WTC11 (cell line): ENCODE results near the gene GNAZ. TPM values are rescaled to one million over a fixed set of nuclear protein-coding genes. Genes with fewer than 3 reads are reported as not detected.

Source experiments
- ATAC-seq: fragments of 200-7000 bp; cut with Tn5 transposase; 2 replicates; pipeline ENCODE4 v1.10.0; 2021; ENCODE audit warnings: mild to moderate bottlenecking, moderate library complexity
- CTCF ChIA-PET: fragments of 300-600 bp; sonication (Branson Sonifier 250); formaldehyde crosslinking; loops from one replicate; lab custom pipeline; 2021; ENCODE audit warnings: antibody characterized with exemption; lab: Charles Lee
- POLR2A ChIA-PET: fragments of 350-600 bp; sonication (Branson Sonifier 250); formaldehyde crosslinking; loops from one replicate; lab custom pipeline; 2021; ENCODE audit warnings: antibody characterized with exemption; lab: Charles Lee
- DNase-seq: peaks from one replicate; pipeline ENCODE4 v3.0.0; 2021; ENCODE audit warnings: low spot score
- H3K27ac Mint-ChIP-seq: 2 replicates; pipeline ENCODE4 v1.8.0; 2021; ENCODE audit warnings: mixed read lengths
- H3K27me3 Mint-ChIP-seq: 2 replicates; pipeline ENCODE4 v1.8.0; 2021; ENCODE audit warnings: low read depth, mild to moderate bottlenecking, moderate library complexity, mixed read lengths
- H3K36me3 Mint-ChIP-seq: 2 replicates; pipeline ENCODE4 v1.8.0; 2021; ENCODE audit warnings: mixed read lengths
- H3K4me1 Mint-ChIP-seq: 2 replicates; pipeline ENCODE4 v1.8.0; 2022; ENCODE audit warnings: mixed read lengths
- H3K4me3 Mint-ChIP-seq: 2 replicates; pipeline ENCODE4 v1.8.0; 2021; ENCODE audit warnings: mild to moderate bottlenecking, moderate library complexity, mixed read lengths
- H3K9me3 Mint-ChIP-seq: 2 replicates; pipeline ENCODE4 v1.8.0; 2021; ENCODE audit warnings: mixed read lengths
- CREM ChIP-seq: sonication (generic); formaldehyde crosslinking; IDR thresholded peaks from 2 replicates; pipeline ENCODE4 v1.8.1; 2022; ENCODE audit warnings: mild to moderate bottlenecking, missing genetic modification reagents, moderate library complexity
- FOXJ3 ChIP-seq: sonication (generic); formaldehyde crosslinking; IDR thresholded peaks from 2 replicates; pipeline ENCODE4 v1.9.0; 2021; ENCODE audit warnings: missing genetic modification reagents, mild to moderate bottlenecking, borderline replicate concordance
- FOXP1 ChIP-seq: sonication (generic); formaldehyde crosslinking; IDR thresholded peaks from 2 replicates; pipeline ENCODE4 v1.8.0; 2022; ENCODE audit warnings: missing genetic modification reagents, mild to moderate bottlenecking, moderate library complexity, borderline replicate concordance
- GRHL2 ChIP-seq: fragments of 250-450 bp; sonication (Bioruptor Pico); IDR thresholded peaks from 2 replicates; pipeline ENCODE4 v1.8.0; 2022; ENCODE audit warnings: mild to moderate bottlenecking, moderate library complexity; ENCODE audit not compliant: insufficient replicate concordance, severe bottlenecking
- JUN ChIP-seq: sonication (generic); formaldehyde crosslinking; IDR thresholded peaks from 2 replicates; pipeline ENCODE4 v1.8.0; 2023; ENCODE audit warnings: mild to moderate bottlenecking, missing genetic modification reagents
- OVOL2 ChIP-seq: fragments of 250-450 bp; sonication (Bioruptor Pico); IDR thresholded peaks from 2 replicates; pipeline ENCODE4 v1.9.0; 2021; ENCODE audit warnings: mild to moderate bottlenecking, borderline replicate concordance
- ZNF138 ChIP-seq: sonication (generic); formaldehyde crosslinking; conservative IDR thresholded peaks from 2 replicates; pipeline ENCODE4 v1.8.1; 2022; ENCODE audit warnings: mild to moderate bottlenecking, moderate library complexity, missing genetic modification reagents
- ZNF219 ChIP-seq: sonication (generic); formaldehyde crosslinking; IDR thresholded peaks from 2 replicates; pipeline ENCODE4 v1.8.0; 2023; ENCODE audit warnings: missing genetic modification reagents, mild to moderate bottlenecking, borderline replicate concordance
- total RNA-seq: library from RNA; stranded (reverse); gene quantifications from 3 replicates; pipeline ENCODE4 v1.2.3, GENCODE V29; 2021
- TF ChIP-seq, protein P1 (sequence below): sonication (generic); formaldehyde crosslinking; IDR thresholded peaks from 2 replicates; pipeline ENCODE4 v1.8.1; 2023; ENCODE audit warnings: mild to moderate bottlenecking, missing genetic modification reagents
- TF ChIP-seq, protein P2 (sequence below): sonication (generic); formaldehyde crosslinking; IDR thresholded peaks from 2 replicates; pipeline ENCODE4 v1.8.1; 2022; ENCODE audit warnings: missing genetic modification reagents, borderline replicate concordance
- TF ChIP-seq, protein P3 (sequence below): sonication (generic); formaldehyde crosslinking; IDR thresholded peaks from 2 replicates; pipeline ENCODE4 v1.8.0; 2022; ENCODE audit warnings: mild to moderate bottlenecking, missing genetic modification reagents
- TF ChIP-seq, protein P4 (sequence below): sonication (generic); formaldehyde crosslinking; IDR thresholded peaks from 2 replicates; pipeline ENCODE4 v1.8.1; 2023; ENCODE audit warnings: mild to moderate bottlenecking, missing genetic modification reagents, moderate library complexity
- TF ChIP-seq, protein P5 (sequence below): sonication (generic); formaldehyde crosslinking; IDR thresholded peaks from 2 replicates; pipeline ENCODE4 v1.8.1; 2023; ENCODE audit warnings: mild to moderate bottlenecking, missing genetic modification reagents, borderline replicate concordance

Gene GNAZ
- total RNA-seq, 1 experiment from 2014 or later, result 9.9 TPM

DNA sequence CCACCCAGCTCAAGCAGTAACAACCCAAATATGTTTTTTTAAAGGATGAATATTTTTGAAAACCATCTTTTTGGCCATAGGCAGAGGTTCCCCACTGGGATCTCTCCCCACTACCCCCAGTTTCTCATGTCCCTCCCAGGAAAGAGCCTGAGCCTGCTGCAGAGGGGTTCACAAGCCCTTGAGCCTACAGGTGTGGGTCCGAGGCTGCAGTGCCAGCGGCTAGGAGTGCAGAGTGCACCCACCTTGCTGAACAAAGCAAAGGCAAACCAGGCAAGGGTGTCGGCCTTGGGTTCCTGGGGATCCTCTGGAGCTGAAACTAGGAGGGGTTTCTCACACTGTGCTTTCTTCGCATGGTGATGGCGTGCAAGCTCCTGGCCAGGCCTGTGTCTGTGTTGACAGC, 35.0 kb downstream of the GNAZ start (continued):
- TF ChIP-seq, protein P1, sequence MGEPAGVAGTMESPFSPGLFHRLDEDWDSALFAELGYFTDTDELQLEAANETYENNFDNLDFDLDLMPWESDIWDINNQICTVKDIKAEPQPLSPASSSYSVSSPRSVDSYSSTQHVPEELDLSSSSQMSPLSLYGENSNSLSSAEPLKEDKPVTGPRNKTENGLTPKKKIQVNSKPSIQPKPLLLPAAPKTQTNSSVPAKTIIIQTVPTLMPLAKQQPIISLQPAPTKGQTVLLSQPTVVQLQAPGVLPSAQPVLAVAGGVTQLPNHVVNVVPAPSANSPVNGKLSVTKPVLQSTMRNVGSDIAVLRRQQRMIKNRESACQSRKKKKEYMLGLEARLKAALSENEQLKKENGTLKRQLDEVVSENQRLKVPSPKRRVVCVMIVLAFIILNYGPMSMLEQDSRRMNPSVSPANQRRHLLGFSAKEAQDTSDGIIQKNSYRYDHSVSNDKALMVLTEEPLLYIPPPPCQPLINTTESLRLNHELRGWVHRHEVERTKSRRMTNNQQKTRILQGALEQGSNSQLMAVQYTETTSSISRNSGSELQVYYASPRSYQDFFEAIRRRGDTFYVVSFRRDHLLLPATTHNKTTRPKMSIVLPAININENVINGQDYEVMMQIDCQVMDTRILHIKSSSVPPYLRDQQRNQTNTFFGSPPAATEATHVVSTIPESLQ (CRISPR knock-in tag), result no peak
- TF ChIP-seq, all 79 proteins: peak for 0

DNA sequence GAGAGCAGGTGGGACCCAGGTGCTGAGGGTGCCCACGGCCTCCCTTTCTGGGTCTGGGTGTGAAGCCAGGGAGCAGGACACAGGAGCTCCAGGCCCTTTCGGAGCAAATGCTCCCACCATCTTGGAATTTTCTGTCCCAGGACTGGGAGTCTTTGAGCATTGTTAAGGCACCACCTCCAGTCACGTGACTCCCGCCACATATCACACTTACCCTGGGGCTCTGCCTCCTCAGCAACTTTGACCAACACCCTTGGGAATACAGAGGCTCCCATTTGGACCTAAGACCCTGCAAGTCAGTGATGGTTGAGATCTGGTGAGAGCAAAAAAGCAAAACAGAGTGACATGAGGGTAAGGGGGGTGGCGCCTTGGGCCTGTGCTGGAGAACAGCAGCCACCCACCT, 35.6 kb downstream of the GNAZ start:
- Mint-ChIP-seq H3K36me3 (no peaks in the 10 kb centered on the region), H3K4me3 (no peak overlapping the region), H3K9me3 (no peaks in the 10 kb centered on the region), H3K27me3 (no peaks in the 10 kb centered on the region), H3K4me1 (no peaks in the 10 kb centered on the region), H3K27ac (peak overlapping the region; percentile 65; the same call in 1 of the 2 replicates)
- ATAC-seq, result no peak
- POLR2A ChIA-PET, result no interaction called here
- TF ChIP-seq, protein P2, sequence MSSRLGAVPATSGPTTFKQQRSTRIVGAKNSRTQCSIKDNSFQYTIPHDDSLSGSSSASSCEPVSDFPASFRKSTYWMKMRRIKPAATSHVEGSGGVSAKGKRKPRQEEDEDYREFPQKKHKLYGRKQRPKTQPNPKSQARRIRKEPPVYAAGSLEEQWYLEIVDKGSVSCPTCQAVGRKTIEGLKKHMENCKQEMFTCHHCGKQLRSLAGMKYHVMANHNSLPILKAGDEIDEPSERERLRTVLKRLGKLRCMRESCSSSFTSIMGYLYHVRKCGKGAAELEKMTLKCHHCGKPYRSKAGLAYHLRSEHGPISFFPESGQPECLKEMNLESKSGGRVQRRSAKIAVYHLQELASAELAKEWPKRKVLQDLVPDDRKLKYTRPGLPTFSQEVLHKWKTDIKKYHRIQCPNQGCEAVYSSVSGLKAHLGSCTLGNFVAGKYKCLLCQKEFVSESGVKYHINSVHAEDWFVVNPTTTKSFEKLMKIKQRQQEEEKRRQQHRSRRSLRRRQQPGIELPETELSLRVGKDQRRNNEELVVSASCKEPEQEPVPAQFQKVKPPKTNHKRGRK (CRISPR knock-in tag), result no peak
- TF ChIP-seq, protein P3, sequence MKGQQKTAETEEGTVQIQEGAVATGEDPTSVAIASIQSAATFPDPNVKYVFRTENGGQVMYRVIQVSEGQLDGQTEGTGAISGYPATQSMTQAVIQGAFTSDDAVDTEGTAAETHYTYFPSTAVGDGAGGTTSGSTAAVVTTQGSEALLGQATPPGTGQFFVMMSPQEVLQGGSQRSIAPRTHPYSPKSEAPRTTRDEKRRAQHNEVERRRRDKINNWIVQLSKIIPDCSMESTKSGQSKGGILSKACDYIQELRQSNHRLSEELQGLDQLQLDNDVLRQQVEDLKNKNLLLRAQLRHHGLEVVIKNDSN (CRISPR knock-in tag), result no peak
- no peak for TF ChIP-seq JUN
- TF ChIP-seq ZNF219 (CRISPR knock-in tag), result no peak
- TF ChIP-seq CREM (CRISPR knock-in tag), result no peak
- no peak for TF ChIP-seq FOXP1 (CRISPR knock-in tag)
- TF ChIP-seq, protein P4, sequence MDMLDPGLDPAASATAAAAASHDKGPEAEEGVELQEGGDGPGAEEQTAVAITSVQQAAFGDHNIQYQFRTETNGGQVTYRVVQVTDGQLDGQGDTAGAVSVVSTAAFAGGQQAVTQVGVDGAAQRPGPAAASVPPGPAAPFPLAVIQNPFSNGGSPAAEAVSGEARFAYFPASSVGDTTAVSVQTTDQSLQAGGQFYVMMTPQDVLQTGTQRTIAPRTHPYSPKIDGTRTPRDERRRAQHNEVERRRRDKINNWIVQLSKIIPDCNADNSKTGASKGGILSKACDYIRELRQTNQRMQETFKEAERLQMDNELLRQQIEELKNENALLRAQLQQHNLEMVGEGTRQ (CRISPR knock-in tag), result no peak
- CTCF ChIA-PET, result interaction anchor here (0.7 to 2.0 kb wide), 2 partner anchors 146 to 360 kb away, joined by 3 to 8 read pairs; no protein-coding TSS in a partner anchor
- DNase-seq, result no peak

DNA sequence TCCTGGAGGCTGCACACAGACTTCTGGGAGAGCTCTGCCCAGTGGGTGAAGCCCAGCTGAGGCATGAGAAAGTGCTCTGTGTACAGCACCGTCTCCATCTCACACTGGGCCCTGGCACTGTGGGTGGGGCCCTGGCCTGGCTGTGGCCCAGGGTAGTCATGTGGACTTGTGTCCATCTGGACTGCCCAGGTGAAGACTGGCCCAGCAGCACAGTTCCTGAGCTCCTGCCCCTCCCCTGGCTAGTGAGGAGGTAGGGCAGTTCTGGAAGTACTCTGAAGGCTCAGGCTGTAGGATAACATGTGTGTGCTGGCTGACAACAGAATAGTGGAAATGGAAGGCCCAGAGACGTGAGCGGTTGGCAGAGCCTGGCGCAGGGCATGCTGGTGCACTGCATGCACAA, 36.0 kb downstream of the GNAZ start:
- no peaks in the 10 kb centered on the region for H3K36me3 Mint-ChIP-seq
- no peaks in the 10 kb centered on the region for H3K27me3 Mint-ChIP-seq
- CTCF ChIA-PET, result interaction anchor here (0.7 to 2.0 kb wide), 2 partner anchors 147 to 360 kb away, joined by 3 to 8 read pairs; no protein-coding TSS in a partner anchor
- H3K9me3 Mint-ChIP-seq, result no peaks in the 10 kb centered on the region
- no peaks in the 10 kb centered on the region for H3K4me1 Mint-ChIP-seq
- no peak for TF ChIP-seq OVOL2 (CRISPR knock-in tag)
- TF ChIP-seq FOXJ3 (CRISPR knock-in tag), result no peak
- TF ChIP-seq GRHL2 (CRISPR knock-in tag), result no peak
- TF ChIP-seq ZNF138 (CRISPR knock-in tag), result no peak
- TF ChIP-seq, protein P5, sequence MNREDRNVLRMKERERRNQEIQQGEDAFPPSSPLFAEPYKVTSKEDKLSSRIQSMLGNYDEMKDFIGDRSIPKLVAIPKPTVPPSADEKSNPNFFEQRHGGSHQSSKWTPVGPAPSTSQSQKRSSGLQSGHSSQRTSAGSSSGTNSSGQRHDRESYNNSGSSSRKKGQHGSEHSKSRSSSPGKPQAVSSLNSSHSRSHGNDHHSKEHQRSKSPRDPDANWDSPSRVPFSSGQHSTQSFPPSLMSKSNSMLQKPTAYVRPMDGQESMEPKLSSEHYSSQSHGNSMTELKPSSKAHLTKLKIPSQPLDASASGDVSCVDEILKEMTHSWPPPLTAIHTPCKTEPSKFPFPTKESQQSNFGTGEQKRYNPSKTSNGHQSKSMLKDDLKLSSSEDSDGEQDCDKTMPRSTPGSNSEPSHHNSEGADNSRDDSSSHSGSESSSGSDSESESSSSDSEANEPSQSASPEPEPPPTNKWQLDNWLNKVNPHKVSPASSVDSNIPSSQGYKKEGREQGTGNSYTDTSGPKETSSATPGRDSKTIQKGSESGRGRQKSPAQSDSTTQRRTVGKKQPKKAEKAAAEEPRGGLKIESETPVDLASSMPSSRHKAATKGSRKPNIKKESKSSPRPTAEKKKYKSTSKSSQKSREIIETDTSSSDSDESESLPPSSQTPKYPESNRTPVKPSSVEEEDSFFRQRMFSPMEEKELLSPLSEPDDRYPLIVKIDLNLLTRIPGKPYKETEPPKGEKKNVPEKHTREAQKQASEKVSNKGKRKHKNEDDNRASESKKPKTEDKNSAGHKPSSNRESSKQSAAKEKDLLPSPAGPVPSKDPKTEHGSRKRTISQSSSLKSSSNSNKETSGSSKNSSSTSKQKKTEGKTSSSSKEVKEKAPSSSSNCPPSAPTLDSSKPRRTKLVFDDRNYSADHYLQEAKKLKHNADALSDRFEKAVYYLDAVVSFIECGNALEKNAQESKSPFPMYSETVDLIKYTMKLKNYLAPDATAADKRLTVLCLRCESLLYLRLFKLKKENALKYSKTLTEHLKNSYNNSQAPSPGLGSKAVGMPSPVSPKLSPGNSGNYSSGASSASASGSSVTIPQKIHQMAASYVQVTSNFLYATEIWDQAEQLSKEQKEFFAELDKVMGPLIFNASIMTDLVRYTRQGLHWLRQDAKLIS (CRISPR knock-in tag), result no peak
- POLR2A ChIA-PET, result no interaction called here
- DNase-seq (no peak), ATAC-seq (no peak)
- no peak overlapping the region for H3K4me3 Mint-ChIP-seq
- H3K27ac Mint-ChIP-seq, result no peak overlapping the region
